OCI-LY7 (cell line): ENCODE measurements around the gene KLHDC3. TPM values are rescaled to one million over a fixed set of nuclear protein-coding genes. Genes with fewer than 3 reads are reported as not detected.
"Not testable (repeated sequence)": the region's sequence is repeated elsewhere in the genome, so short reads cannot be mapped to it uniquely, and the experiment has no call there.

Source experiments
- BruUV-seq: library from RNA; stranded (reverse); fragments of 400-500 nt; replicated peaks from 2 replicates; lab custom pipeline; 2021; lab: Mats Ljungman, UMichigan
- CTCF ChIA-PET: fragments of 300-600 bp; sonication (Branson Sonifier 250); formaldehyde crosslinking; loops from one replicate; lab custom pipeline; 2022; ENCODE audit warnings: antibody characterized with exemption; ENCODE audit not compliant: unreplicated experiment; lab: Charles Lee
- POLR2A ChIA-PET: fragments of 300-600 bp; sonication (Branson Sonifier 250); formaldehyde crosslinking; loops from one replicate; lab custom pipeline; 2022; ENCODE audit warnings: antibody characterized with exemption; lab: Charles Lee
- DNase-seq: peaks from one replicate; pipeline ENCODE4 v3.0.0-alpha.2; 2015; ENCODE audit warnings: low spot score
- H2AFZ ChIP-seq: fragments of 200-600 bp; sonication (generic), shearing (Covaris generic); 2 replicates; pipeline ENCODE4 v1.6.1; 2014; ENCODE audit warnings: mild to moderate bottlenecking, antibody characterized with exemption, low read length, moderate library complexity
- H3K27ac ChIP-seq: fragments of 200-600 bp; sonication (generic); 2 replicates; pipeline ENCODE4 v1.5.1; 2014; ENCODE audit warnings: mixed run types, low read depth, mild to moderate bottlenecking, moderate library complexity, low read length, inconsistent platforms; ENCODE audit not compliant: poor library complexity, severe bottlenecking
- H3K36me3 ChIP-seq: fragments of 200-600 bp; sonication (generic); 2 replicates; pipeline ENCODE4 v1.6.1; 2014; ENCODE audit warnings: mild to moderate bottlenecking, antibody characterized with exemption, low read length, moderate library complexity, mixed read lengths; ENCODE audit not compliant: insufficient read depth
- H3K4me1 ChIP-seq: fragments of 200-600 bp; sonication (generic); 2 replicates; pipeline ENCODE4 v1.5.1; 2014; ENCODE audit warnings: mild to moderate bottlenecking, low read length; ENCODE audit not compliant: insufficient read depth, poor library complexity, severe bottlenecking
- H3K4me2 ChIP-seq: fragments of 200-600 bp; sonication (generic); 2 replicates; pipeline ENCODE4 v1.6.1; 2014; ENCODE audit warnings: mild to moderate bottlenecking, low read length
- H3K4me3 ChIP-seq: fragments of 200-600 bp; sonication (generic); 2 replicates; pipeline ENCODE4 v1.5.1; 2014; ENCODE audit warnings: mild to moderate bottlenecking, low read depth, low read length; ENCODE audit not compliant: poor library complexity, severe bottlenecking
- H3K79me2 ChIP-seq: fragments of 200-600 bp; sonication (generic); 2 replicates; pipeline ENCODE4 v1.6.1; 2016; ENCODE audit warnings: low read depth, mild to moderate bottlenecking, low read length, moderate library complexity, mixed read lengths; ENCODE audit not compliant: insufficient read depth
- H3K9me2 ChIP-seq: fragments of 200-600 bp; sonication (generic); 2 replicates; pipeline ENCODE4 v1.6.1; 2016; ENCODE audit warnings: mild to moderate bottlenecking, low read length, mixed read lengths; ENCODE audit not compliant: insufficient read depth
- H3K9me3 ChIP-seq: fragments of 200-600 bp; sonication (generic); 2 replicates; pipeline ENCODE4 v1.6.1; 2014; ENCODE audit warnings: mild to moderate bottlenecking, mixed run types, low read length, mixed read lengths
- H4K20me1 ChIP-seq: fragments of 200-600 bp; sonication (generic); 2 replicates; pipeline ENCODE4 v1.6.1; 2014; ENCODE audit warnings: mild to moderate bottlenecking, antibody characterized with exemption, low read length, moderate library complexity, mixed read lengths; ENCODE audit not compliant: insufficient read depth
- EZH2phosphoT487 ChIP-seq: fragments of 200-600 bp; sonication (generic); IDR thresholded peaks from 2 replicates; pipeline ENCODE4 v1.6.1; 2018; ENCODE audit warnings: low read depth, borderline replicate concordance, mild to moderate bottlenecking, mixed run types, antibody characterized with exemption, low read length, moderate library complexity, mixed read lengths
- intact Hi-C: fragments of 100-400 bp; cut with micrococcal nuclease; formaldehyde crosslinking; loops from one replicate; pipeline ENCODE4 v1.10.0; 2022; ENCODE audit not compliant: unreplicated experiment
- total RNA-seq, 2 experiments: library from RNA; depleted of rRNA in 1 of 2; stranded (reverse); fragments of >200 nt in 1 of 2; shearing (Covaris generic) in 1 of 2; gene quantifications; 2 replicates each; pipeline ENCODE4 v1.2.3, GENCODE V29; 2014 to 2022
- TF ChIP-seq, protein P1 (sequence below): fragments of 200-600 bp; sonication (generic); conservative IDR thresholded peaks from 2 replicates; pipeline ENCODE4 v1.5.1; 2014; ENCODE audit warnings: mild to moderate bottlenecking, antibody characterized with exemption, low read length, moderate library complexity, mixed read lengths

Gene KLHDC3
- total RNA-seq, 2 experiments from 2014 or later, result 89.9 to 91.4 TPM

- POLR2A ChIA-PET, result interaction anchor here (0.7 kb wide), 1 partner anchor 56 kb away, joined by 3 read pairs; the partner anchor contains the start of gene PPP2R5D
- peaks cover 42% of the 10 kb centered on the region for H3K36me3 ChIP-seq
Observed at GRCh38 chr6:43040542-43041257, 26.7 kb downstream of the KLHDC3 start.

GRCh38 chr6:43041475-43041874 lies 27.4 kb downstream of the KLHDC3 start:
- ChIA-PET CTCF (interaction anchor here (1.3 kb wide), 1 partner anchor 27 kb away, joined by 3 read pairs; the partner anchor contains the start of genes KLHDC3 and MEA1), POLR2A (interaction anchor here (0.6 kb wide), 1 partner anchor 175 kb away, joined by 5 read pairs; no protein-coding TSS in a partner anchor)
- H4K20me1 ChIP-seq, H3K4me1 ChIP-seq, DNase-seq, BruUV-seq, H3K4me2 ChIP-seq, intact Hi-C loops, H3K4me3 ChIP-seq, H3K79me2 ChIP-seq, H2AFZ ChIP-seq, H3K9me2 ChIP-seq, H3K9me3 ChIP-seq, H3K27ac ChIP-seq: not testable (repeated sequence)
- H3K36me3 ChIP-seq, result peaks cover 39% of the 10 kb centered on the region; the same call in 1 of the 2 replicates

More at GRCh38 chr6:43040542-43041257, 26.7 kb downstream of the KLHDC3 start:
- DNase-seq, result no peak
- Histone ChIP-seq H3K27ac (no peak overlapping the region), H3K79me2 (no peaks in the 10 kb centered on the region), H2AFZ (no peak overlapping the region), H3K4me2 (no peak overlapping the region), H3K4me1 (no peaks in the 10 kb centered on the region), H3K9me2 (no peaks in the 10 kb centered on the region), H3K9me3 (no peaks in the 10 kb centered on the region), H4K20me1 (no peaks in the 10 kb centered on the region), H3K4me3 (no peak overlapping the region)
- TF ChIP-seq, protein P1, sequence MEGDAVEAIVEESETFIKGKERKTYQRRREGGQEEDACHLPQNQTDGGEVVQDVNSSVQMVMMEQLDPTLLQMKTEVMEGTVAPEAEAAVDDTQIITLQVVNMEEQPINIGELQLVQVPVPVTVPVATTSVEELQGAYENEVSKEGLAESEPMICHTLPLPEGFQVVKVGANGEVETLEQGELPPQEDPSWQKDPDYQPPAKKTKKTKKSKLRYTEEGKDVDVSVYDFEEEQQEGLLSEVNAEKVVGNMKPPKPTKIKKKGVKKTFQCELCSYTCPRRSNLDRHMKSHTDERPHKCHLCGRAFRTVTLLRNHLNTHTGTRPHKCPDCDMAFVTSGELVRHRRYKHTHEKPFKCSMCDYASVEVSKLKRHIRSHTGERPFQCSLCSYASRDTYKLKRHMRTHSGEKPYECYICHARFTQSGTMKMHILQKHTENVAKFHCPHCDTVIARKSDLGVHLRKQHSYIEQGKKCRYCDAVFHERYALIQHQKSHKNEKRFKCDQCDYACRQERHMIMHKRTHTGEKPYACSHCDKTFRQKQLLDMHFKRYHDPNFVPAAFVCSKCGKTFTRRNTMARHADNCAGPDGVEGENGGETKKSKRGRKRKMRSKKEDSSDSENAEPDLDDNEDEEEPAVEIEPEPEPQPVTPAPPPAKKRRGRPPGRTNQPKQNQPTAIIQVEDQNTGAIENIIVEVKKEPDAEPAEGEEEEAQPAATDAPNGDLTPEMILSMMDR, result no peak
- no peak for TF ChIP-seq EZH2phosphoT487
- BruUV-seq, result no TSS peak
- intact Hi-C loops, result no loop called here
- CTCF ChIA-PET, result interaction anchor here (1.3 kb wide), 1 partner anchor 27 kb away, joined by 3 read pairs; the partner anchor contains the start of genes KLHDC3 and MEA1

DNA sequence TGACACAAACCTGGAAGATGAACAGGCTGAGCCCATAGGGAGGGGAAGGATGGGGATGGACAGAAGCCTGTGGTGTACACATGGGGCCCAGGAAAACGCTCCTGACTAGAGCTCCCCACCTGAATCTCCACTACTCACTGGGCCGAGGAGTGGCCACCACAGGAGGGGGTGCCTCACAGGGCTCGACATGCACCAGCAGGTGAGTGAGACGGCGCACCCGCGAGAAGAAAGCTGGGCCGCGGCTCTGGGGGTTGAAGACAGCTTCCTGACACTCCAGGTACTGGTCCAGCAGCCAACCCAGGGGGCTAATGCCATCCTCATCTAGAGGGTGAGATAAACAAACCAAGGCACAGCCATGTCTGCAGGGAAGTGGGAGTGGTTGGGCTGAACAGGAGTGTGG lies 29.3 kb downstream of the KLHDC3 start:
- intact Hi-C loops, result no loop called here
- Histone ChIP-seq H3K79me2 (no peaks in the 10 kb centered on the region), H3K9me2 (no peaks in the 10 kb centered on the region), H3K4me1 (no peaks in the 10 kb centered on the region), H3K4me3 (no peak overlapping the region), H3K27ac (no peak overlapping the region), H4K20me1 (no peaks in the 10 kb centered on the region), H2AFZ (no peak overlapping the region), H3K9me3 (no peaks in the 10 kb centered on the region), H3K36me3 (peaks cover 30% of the 10 kb centered on the region; the same call in 1 of the 2 replicates), H3K4me2 (no peak overlapping the region)
- POLR2A ChIA-PET, result no interaction called here
- CTCF ChIA-PET, result no interaction called here
- BruUV-seq, result no TSS peak
- DNase-seq, result no peak
- TF ChIP-seq, protein P1, result no peak
- TF ChIP-seq EZH2phosphoT487, result no peak
